IMR-90 (cell line): ENCODE measurements around the gene ANKRD45. TPM values are rescaled to one million over a fixed set of nuclear protein-coding genes. Genes with fewer than 3 reads are reported as not detected.
"Not testable (repeated sequence)": the region's sequence is repeated elsewhere in the genome, so short reads cannot be mapped to it uniquely, and the experiment has no call there.

ENCODE experiments used
- ATAC-seq: fragments of 200-7000 bp; cut with Tn5 transposase; 2 replicates; pipeline ENCODE4 v1.9.1; 2020; ENCODE audit warnings: low read depth, mild to moderate bottlenecking, moderate library complexity
- BruUV-seq: library from RNA; stranded (reverse); fragments of 400-500 nt; replicated peaks from 2 replicates; lab custom pipeline; 2021; lab: Mats Ljungman, UMichigan
- CTCF ChIA-PET: fragments of 300-600 bp; formaldehyde crosslinking; extraction: SDS; loops from one replicate; lab custom pipeline; 2021; ENCODE audit warnings: antibody characterized with exemption; lab: Yijun Ruan, JAX
- POLR2A ChIA-PET: fragments of 300-600 bp; sonication (Branson Sonifier 250); formaldehyde crosslinking; loops from one replicate; lab custom pipeline; 2022; ENCODE audit warnings: antibody characterized with exemption; ENCODE audit not compliant: unreplicated experiment; lab: Charles Lee
- DNase-seq: peaks from one replicate; pipeline ENCODE4 v3.0.0; 2013
- H2AFZ ChIP-seq: replicated peaks from 2 replicates; pipeline ENCODE3; 2013; ENCODE audit warnings: low read length, mild to moderate bottlenecking; ENCODE audit not compliant: poor library complexity
- H2AK5ac ChIP-seq: 2 replicates; pipeline ENCODE4 v1.6.1; 2013; ENCODE audit warnings: low read depth, low read length, inconsistent platforms
- H2AK9ac ChIP-seq: replicated peaks from 2 replicates; pipeline ENCODE3; 2013; ENCODE audit warnings: mild to moderate bottlenecking, low read depth, low read length, moderate library complexity; ENCODE audit not compliant: poor library complexity
- H2BK120ac ChIP-seq: 2 replicates; pipeline ENCODE4 v1.6.1; 2013; ENCODE audit warnings: low read depth, low read length, inconsistent platforms
- H2BK15ac ChIP-seq: 3 replicates; pipeline ENCODE4 v1.6.1; 2013; ENCODE audit warnings: low read depth, low read length, inconsistent platforms
- H2BK20ac ChIP-seq: 2 replicates; pipeline ENCODE4 v1.6.1; 2013; ENCODE audit warnings: low read depth, mild to moderate bottlenecking, inconsistent platforms, low read length, moderate library complexity
- H2BK5ac ChIP-seq: 2 replicates; pipeline ENCODE4 v1.6.1; 2013; ENCODE audit warnings: mild to moderate bottlenecking, low read depth, low read length, inconsistent platforms; ENCODE audit not compliant: poor library complexity, severe bottlenecking
- H3K14ac ChIP-seq: replicated peaks from 2 replicates; pipeline ENCODE4 v1.6.1; 2013; ENCODE audit warnings: low read depth, low read length, inconsistent platforms
- H3K18ac ChIP-seq: 2 replicates; pipeline ENCODE4 v1.6.1; 2013; ENCODE audit warnings: low read depth, low read length, control low read depth
- H3K23ac ChIP-seq: 2 replicates; pipeline ENCODE4 v1.6.1; 2013; ENCODE audit warnings: low read depth, low read length, inconsistent platforms
- H3K27ac ChIP-seq: 2 replicates; pipeline ENCODE4 v1.5.1; 2013; ENCODE audit warnings: mild to moderate bottlenecking, control low read depth, low read length; ENCODE audit not compliant: insufficient read depth
- H3K27me3 ChIP-seq: 2 replicates; pipeline ENCODE4 v1.6.1; 2013; ENCODE audit warnings: low read length; ENCODE audit not compliant: control insufficient read depth, insufficient read depth
- H3K36me3 ChIP-seq: 2 replicates; pipeline ENCODE4 v1.6.1; 2013; ENCODE audit warnings: low read length, mixed read lengths; ENCODE audit not compliant: control insufficient read depth, insufficient read depth
- H3K4ac ChIP-seq: 2 replicates; pipeline ENCODE4 v1.6.1; 2013; ENCODE audit warnings: low read depth, low read length, inconsistent platforms
- H3K4me1 ChIP-seq: 2 replicates; pipeline ENCODE4 v1.6.1; 2013; ENCODE audit warnings: low read length, mixed read lengths; ENCODE audit not compliant: control insufficient read depth, insufficient read depth
- H3K4me2 ChIP-seq: 2 replicates; pipeline ENCODE4 v1.6.1; 2013; ENCODE audit warnings: low read depth, mild to moderate bottlenecking, control low read depth, low read length, moderate library complexity
- H3K4me3 ChIP-seq: 2 replicates; pipeline ENCODE4 v1.5.1; 2013; ENCODE audit warnings: low read depth, mild to moderate bottlenecking, control low read depth, low read length, moderate library complexity; ENCODE audit not compliant: insufficient read depth
- H3K56ac ChIP-seq: 2 replicates; pipeline ENCODE4 v1.6.1; 2013; ENCODE audit warnings: low read length, inconsistent platforms; ENCODE audit not compliant: insufficient read depth; ENCODE audit errors: extremely low read depth
- H3K79me1 ChIP-seq, 2 experiments: 2 replicates each; pipeline ENCODE4 v1.6.1; 2013; ENCODE audit warnings: low read length in 2 of 2, inconsistent platforms in 1 of 2, low read depth in 1 of 2
- H3K9ac ChIP-seq: 2 replicates; pipeline ENCODE4 v1.6.1; 2013; ENCODE audit warnings: low read depth, low read length, control low read depth
- H3K9me1 ChIP-seq: 2 replicates; pipeline ENCODE4 v1.6.1; 2013; ENCODE audit warnings: low read length, inconsistent platforms; ENCODE audit not compliant: insufficient read depth
- H3K9me3 ChIP-seq: 2 replicates; pipeline ENCODE4 v1.6.1; 2013; ENCODE audit warnings: low read length; ENCODE audit not compliant: control insufficient read depth, insufficient read depth
- H4K20me1 ChIP-seq: 2 replicates; pipeline ENCODE4 v1.6.1; 2013; ENCODE audit warnings: low read length, inconsistent platforms; ENCODE audit not compliant: insufficient read depth
- H4K5ac ChIP-seq: 2 replicates; pipeline ENCODE4 v1.6.1; 2013; ENCODE audit warnings: mild to moderate bottlenecking, low read depth, low read length, control low read depth
- H4K8ac ChIP-seq, 2 experiments: 2 replicates each; pipeline ENCODE4 v1.6.1; 2013; ENCODE audit warnings: low read depth in 2 of 2, low read length in 2 of 2, control low read depth in 1 of 2, inconsistent platforms in 1 of 2
- H4K91ac ChIP-seq: 2 replicates; pipeline ENCODE4 v1.6.1; 2013; ENCODE audit warnings: low read depth, low read length, inconsistent platforms; ENCODE audit not compliant: insufficient read depth
- FOS ChIP-seq: fragments of 150-350 bp; IDR thresholded peaks from 2 replicates; pipeline ENCODE4 v1.6.1; 2016; ENCODE audit warnings: low read depth, low read length
- POLR2A ChIP-seq: IDR thresholded peaks from 2 replicates; pipeline ENCODE4 v1.6.1; 2012; ENCODE audit warnings: mild to moderate bottlenecking, low read depth, low read length
- RFX5 ChIP-seq: IDR thresholded peaks from 2 replicates; pipeline ENCODE4 v1.8.0; 2012; ENCODE audit warnings: low read depth, mild to moderate bottlenecking, low read length, moderate library complexity
- SMC3 ChIP-seq: fragments of 150-350 bp; IDR thresholded peaks from 2 replicates; pipeline ENCODE4 v1.6.1; 2016; ENCODE audit warnings: low read depth, mild to moderate bottlenecking, antibody characterized with exemption, low read length, moderate library complexity
- WGBS, 2 experiments: methylation state at CpG; one replicate each; pipeline versions ENCODE4 v1.1.5 to v1.1.7; 2013; ENCODE audit warnings: missing lambda C conversion rate in 2 of 2; ENCODE audit not compliant: insufficient read length in 1 of 2; ENCODE audit errors: extremely low coverage in 2 of 2; 5-methylcytosine and 5-hydroxymethylcytosine counted together
- dilution Hi-C: fragments of 300-500 bp; cut with HindIII; formaldehyde crosslinking; loops from one replicate; pipeline ENCODE4 v1.14.3; 2018; ENCODE audit warnings: low sequenced_read_pairs; ENCODE audit not compliant: unreplicated experiment
- in situ Hi-C: fragments of 300-500 bp; cut with MboI; formaldehyde crosslinking; loops from 3 replicates; pipeline ENCODE4 v1.14.3; 2019; ENCODE audit warnings: low sequenced_read_pairs, inconsistent platforms, mixed read lengths
- intact Hi-C: fragments of 100-400 bp; cut with micrococcal nuclease; formaldehyde crosslinking; loops from 2 replicates; pipeline ENCODE4 v1.10.0; 2022
- polyA plus RNA-seq, 3 experiments: library from polyadenylated mRNA; depleted of rRNA; stranded (reverse); fragments of >200 nt; gene quantifications; 2 replicates each; pipeline ENCODE4 v1.2.3, GENCODE V29; 2012; ENCODE audit warnings: low replicate concordance in 1 of 3
- total RNA-seq: library from RNA; depleted of rRNA; stranded (reverse); fragments of >200 nt; gene quantifications from 2 replicates; pipeline ENCODE4 v1.2.3, GENCODE V29; 2012

ANKRD45 gene
- total and polyA plus RNA-seq, 2 of the 4 experiments (the other 2 are of a cell fraction): under 0.01 TPM; not detected in 1

DNA sequence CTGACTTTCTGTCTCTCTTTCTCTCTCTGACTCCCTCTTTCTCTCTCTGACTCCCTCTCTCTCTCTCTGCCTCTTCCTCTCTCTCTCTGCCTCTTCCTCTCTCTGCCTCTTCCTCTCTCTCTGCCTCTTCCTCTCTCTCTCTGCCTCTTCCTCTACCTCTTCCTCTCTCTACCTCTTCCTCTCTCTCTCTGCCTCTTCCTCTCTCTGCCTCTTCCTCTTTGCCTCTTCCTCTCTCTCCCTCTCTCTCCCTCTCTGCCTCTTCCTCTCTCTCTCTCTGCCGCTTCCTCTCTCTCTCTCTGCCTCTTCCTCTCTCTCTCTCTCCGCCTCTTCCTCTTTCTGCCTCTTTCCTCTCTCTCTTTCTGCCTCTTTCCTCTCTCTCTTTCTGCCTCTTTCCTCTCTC is 18.6 kb upstream of the ANKRD45 start:
- no peaks in the 10 kb centered on the region for H3K36me3 ChIP-seq
- dilution Hi-C loops (no loop called here), in situ Hi-C loops (no loop called here), intact Hi-C loops (no loop called here)
- no peak for TF ChIP-seq FOS
- no peak for TF ChIP-seq RFX5
- TF ChIP-seq POLR2A: no peak
- no peak for TF ChIP-seq SMC3
- no peak for ATAC-seq
- no peaks in the 10 kb centered on the region for H4K20me1 ChIP-seq
- H4K91ac ChIP-seq: no peak overlapping the region
- H2BK120ac ChIP-seq: no peak overlapping the region
- H3K4me1 ChIP-seq: no peaks in the 10 kb centered on the region
- H3K27ac ChIP-seq: no peak overlapping the region
- H3K4me2 ChIP-seq: no peak overlapping the region
- no peak overlapping the region for H2BK20ac ChIP-seq
- H3K9me3 ChIP-seq: no peaks in the 10 kb centered on the region
- H4K8ac ChIP-seq: no peak overlapping the region
- H3K56ac ChIP-seq: no peak overlapping the region
- WGBS, 2 experiments: 83% methylated on average over 2 of the region's 2 CpGs; no CpG with 5 or more reads in 1 of the 2 experiments
- DNase-seq: no peak
- CTCF ChIA-PET: no interaction called here
- H3K4ac ChIP-seq: no peak overlapping the region
- no peak overlapping the region for H2BK5ac ChIP-seq
- no peak overlapping the region for H3K4me3 ChIP-seq
- no peaks in the 10 kb centered on the region for H3K9me1 ChIP-seq
- no peak overlapping the region for H3K14ac ChIP-seq
- H2AK9ac ChIP-seq: no peak overlapping the region
- no peak overlapping the region for H3K18ac ChIP-seq
- no peak overlapping the region for H2AK5ac ChIP-seq
- no peak overlapping the region for H2AFZ ChIP-seq
- peaks cover 4% of the 10 kb centered on the region for H3K27me3 ChIP-seq
- POLR2A ChIA-PET: no interaction called here
- H3K23ac ChIP-seq: no peak overlapping the region
- BruUV-seq: no TSS peak
- no peak overlapping the region for H4K5ac ChIP-seq
- no peak overlapping the region for H3K9ac ChIP-seq
- H3K79me1 ChIP-seq: no peaks in the 10 kb centered on the region
- H2BK15ac ChIP-seq: no peak overlapping the region

DNA sequence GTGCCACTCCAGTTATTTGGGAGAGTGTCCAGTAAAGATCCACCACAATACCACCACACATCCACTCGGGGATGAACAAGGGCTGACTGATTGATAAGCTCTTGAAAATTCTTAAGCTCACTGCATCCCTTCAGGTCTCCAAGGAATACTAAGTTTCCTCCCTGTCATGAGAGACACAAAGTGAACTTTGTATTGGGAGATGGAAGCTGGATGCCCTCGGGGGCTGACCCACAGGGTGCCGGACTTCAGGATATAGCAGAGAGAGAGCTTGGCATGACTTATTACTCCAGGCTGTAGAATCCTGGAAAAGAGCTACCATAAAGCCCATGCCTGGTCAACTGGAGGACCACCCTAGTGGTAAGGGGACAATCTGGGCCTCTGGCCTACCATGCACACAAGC is 15.5 kb upstream of the ANKRD45 start:
- H3K4me2 ChIP-seq, H3K27me3 ChIP-seq, H3K14ac ChIP-seq, in situ Hi-C loops, H2BK15ac ChIP-seq, H4K5ac ChIP-seq, H2BK20ac ChIP-seq, H3K9me1 ChIP-seq, H3K36me3 ChIP-seq, H3K18ac ChIP-seq, BruUV-seq, intact Hi-C loops, CTCF ChIA-PET, H2BK5ac ChIP-seq, H4K8ac ChIP-seq, H3K9ac ChIP-seq, H3K9me3 ChIP-seq, H4K91ac ChIP-seq, H3K23ac ChIP-seq, H3K79me1 ChIP-seq, H2AK5ac ChIP-seq, POLR2A ChIA-PET, dilution Hi-C loops, H2BK120ac ChIP-seq, H3K27ac ChIP-seq, H2AK9ac ChIP-seq, H2AFZ ChIP-seq, ATAC-seq, H4K20me1 ChIP-seq, DNase-seq, H3K4me3 ChIP-seq, H3K4ac ChIP-seq, H3K4me1 ChIP-seq, H3K56ac ChIP-seq: not testable (repeated sequence)
- WGBS, 2 experiments: no CpG with 5 or more reads among the region's 3 CpGs
